NCI-H2196 (cell line): ENCODE results near the gene BARX1.
"Not testable (repeated sequence)": the region's sequence is repeated elsewhere in the genome, so short reads cannot be mapped to it uniquely, and the experiment has no call there.

Experiments
- DNase-seq: peaks from one replicate; lab custom pipeline; 2025; ENCODE audit not compliant: unreplicated experiment; lab: John Stamatoyannopoulos, UW

BARX1 gene

GRCh38 chr9:93955111-93955980 lies at the start of gene BARX1:
BARX1 (minus strand) TSS chr9:93955355; CDS start chr9:93955146, 209 bp downstream.
- peak; percentile 47 for DNase-seq

- DNase-seq: peak; percentile 77
These were observed 47.4 kb upstream of the BARX1 start for GRCh38 chr9:94002316-94003140.

- DNase-seq: no peak
These were observed 41.7 kb upstream of the BARX1 start for GRCh38 chr9:93996863-93997262.

GRCh38 chr9:93996367-93996766 lies 41.2 kb upstream of the BARX1 start:
- no peak for DNase-seq

GRCh38 chr9:93994545-93994944 lies 39.4 kb upstream of the BARX1 start:
- DNase-seq: no peak

- no peak for DNase-seq
These were observed 39.0 kb upstream of the BARX1 start for GRCh38 chr9:93994132-93994531.

- no peak for DNase-seq
These were observed 37.7 kb upstream of the BARX1 start for GRCh38 chr9:93992830-93993229.

GRCh38 chr9:93990448-93990847 lies 35.3 kb upstream of the BARX1 start:
- no peak for DNase-seq

GRCh38 chr9:93988056-93988455 lies 32.9 kb upstream of the BARX1 start:
- no peak for DNase-seq

GRCh38 chr9:93984860-93985259 lies 29.7 kb upstream of the BARX1 start:
- DNase-seq: no peak

GRCh38 chr9:93983875-93984274 lies 28.7 kb upstream of the BARX1 start:
- no peak for DNase-seq

- no peak for DNase-seq
These were observed 24.6 kb upstream of the BARX1 start for GRCh38 chr9:93979721-93980120.

GRCh38 chr9:93978551-93978950 lies 23.4 kb upstream of the BARX1 start:
- no peak for DNase-seq

GRCh38 chr9:93976973-93977372 lies 21.8 kb upstream of the BARX1 start:
- no peak for DNase-seq

- DNase-seq: no peak
These were observed 20.9 kb upstream of the BARX1 start for GRCh38 chr9:93976081-93976480.

GRCh38 chr9:93975262-93975661 lies 20.1 kb upstream of the BARX1 start:
- no peak for DNase-seq

GRCh38 chr9:93974151-93974550 lies 19.0 kb upstream of the BARX1 start:
- DNase-seq: peak; percentile 6

- not testable (repeated sequence) for DNase-seq
These were observed 17.5 kb upstream of the BARX1 start for GRCh38 chr9:93972655-93973054.

- no peak for DNase-seq
These were observed 14.1 kb upstream of the BARX1 start for GRCh38 chr9:93969328-93969661.

- no peak for DNase-seq
These were observed 13.5 kb upstream of the BARX1 start for GRCh38 chr9:93968451-93969327.
